H9 (cell line): ENCODE data around the gene PTPRB. TPM values are rescaled to one million over a fixed set of nuclear protein-coding genes. Genes with fewer than 3 reads are reported as not detected.

ENCODE experiments used
- DNase-seq: peaks from one replicate; pipeline ENCODE4 v3.0.0-alpha.2; 2017
- H2AFZ ChIP-seq: one replicate; pipeline ENCODE4 v1.6.1; 2013; ENCODE audit warnings: mild to moderate bottlenecking, low read length, control low read depth, moderate library complexity
- H2AK5ac ChIP-seq: 2 replicates; pipeline ENCODE4 v1.6.1; 2013; ENCODE audit warnings: low read length, control low read depth, mixed read lengths; ENCODE audit not compliant: insufficient read length
- H2BK120ac ChIP-seq: one replicate; pipeline ENCODE4 v1.6.1; 2013; ENCODE audit warnings: low read depth, mild to moderate bottlenecking, low read length, control low read depth, inconsistent platforms; ENCODE audit not compliant: poor library complexity, severe bottlenecking
- H2BK12ac ChIP-seq: 2 replicates; pipeline ENCODE4 v1.6.1; 2013; ENCODE audit warnings: low read length, control low read depth, mixed read lengths, low read depth; ENCODE audit not compliant: insufficient read length
- H2BK15ac ChIP-seq: 2 replicates; pipeline ENCODE4 v1.6.1; 2013; ENCODE audit warnings: low read depth, low read length, control low read depth
- H2BK20ac ChIP-seq: one replicate; pipeline ENCODE4 v1.6.1; 2013; ENCODE audit warnings: low read depth, mild to moderate bottlenecking, low read length, control low read depth, inconsistent platforms; ENCODE audit not compliant: poor library complexity, severe bottlenecking
- H2BK5ac ChIP-seq: 2 replicates; pipeline ENCODE4 v1.6.1; 2013; ENCODE audit warnings: low read length, control low read depth, mixed read lengths; ENCODE audit not compliant: insufficient read length
- H3K14ac ChIP-seq: 2 replicates; pipeline ENCODE4 v1.6.1; 2013; ENCODE audit warnings: low read length, control low read depth; ENCODE audit not compliant: insufficient read depth
- H3K18ac ChIP-seq: 2 replicates; pipeline ENCODE4 v1.6.1; 2013; ENCODE audit warnings: low read depth, mild to moderate bottlenecking, mixed read lengths, low read length, control low read depth; ENCODE audit not compliant: insufficient read length
- H3K23ac ChIP-seq: 2 replicates; pipeline ENCODE4 v1.6.1; 2013; ENCODE audit warnings: low read length, control low read depth, mixed read lengths, low read depth; ENCODE audit not compliant: insufficient read length
- H3K23me2 ChIP-seq: 2 replicates; pipeline ENCODE4 v1.6.1; 2013; ENCODE audit warnings: low read depth, mild to moderate bottlenecking, mixed read lengths, low read length, control low read depth; ENCODE audit not compliant: insufficient read length, poor library complexity, severe bottlenecking
- H3K27ac ChIP-seq: 2 replicates; pipeline ENCODE4 v1.5.1; 2013; ENCODE audit warnings: low read length, control low read depth, mixed read lengths, low read depth; ENCODE audit not compliant: insufficient read length
- H3K27me3 ChIP-seq: 2 replicates; pipeline ENCODE4 v1.6.1; 2013; ENCODE audit warnings: low read length, control low read depth, inconsistent platforms; ENCODE audit not compliant: insufficient read depth
- H3K4ac ChIP-seq: 2 replicates; pipeline ENCODE4 v1.6.1; 2013; ENCODE audit warnings: low read depth, mild to moderate bottlenecking, control low read depth, inconsistent platforms, low read length, moderate library complexity
- H3K4me1 ChIP-seq: 2 replicates; pipeline ENCODE4 v1.6.1; 2013; ENCODE audit warnings: low read length, control low read depth, inconsistent platforms; ENCODE audit not compliant: insufficient read depth
- H3K4me2 ChIP-seq: 2 replicates; pipeline ENCODE4 v1.6.1; 2013; ENCODE audit warnings: low read length, control low read depth, mixed read lengths; ENCODE audit not compliant: insufficient read length, insufficient read depth
- H3K56ac ChIP-seq: 2 replicates; pipeline ENCODE4 v1.6.1; 2013; ENCODE audit warnings: low read depth, mild to moderate bottlenecking, mixed read lengths, low read length, control low read depth; ENCODE audit not compliant: insufficient read length
- H3K79me1 ChIP-seq: 2 replicates; pipeline ENCODE4 v1.6.1; 2013; ENCODE audit warnings: low read depth, mild to moderate bottlenecking, moderate library complexity, low read length, control low read depth, inconsistent platforms; ENCODE audit not compliant: insufficient read depth, poor library complexity, severe bottlenecking
- H3K79me2 ChIP-seq: 2 replicates; pipeline ENCODE4 v1.6.1; 2013; ENCODE audit warnings: low read length, control low read depth, inconsistent platforms; ENCODE audit not compliant: insufficient read depth
- H3K9ac ChIP-seq: 2 replicates; pipeline ENCODE4 v1.6.1; 2013; ENCODE audit warnings: low read length, control low read depth, mixed read lengths; ENCODE audit not compliant: insufficient read length; ENCODE audit errors: extremely low read depth
- H3K9me3 ChIP-seq: one replicate; pipeline ENCODE4 v1.6.1; 2013; ENCODE audit warnings: low read depth, low read length, inconsistent platforms; ENCODE audit not compliant: control insufficient read depth
- H3T11ph ChIP-seq: one replicate; pipeline ENCODE4 v1.6.1; 2013; ENCODE audit warnings: mild to moderate bottlenecking, low read length, control low read depth, inconsistent platforms
- H4K20me1 ChIP-seq: one replicate; pipeline ENCODE4 v1.6.1; 2013; ENCODE audit not compliant: control insufficient read depth, insufficient read length, insufficient read depth
- H4K5ac ChIP-seq: 2 replicates; pipeline ENCODE4 v1.6.1; 2013; ENCODE audit warnings: low read depth, mild to moderate bottlenecking, mixed read lengths, low read length, control low read depth; ENCODE audit not compliant: insufficient read length
- H4K8ac ChIP-seq: replicated peaks from 2 replicates; pipeline ENCODE4 v1.6.1; 2013; ENCODE audit warnings: low read length, control low read depth, mixed read lengths, low read depth; ENCODE audit not compliant: insufficient read length
- H4K91ac ChIP-seq: 2 replicates; pipeline ENCODE4 v1.6.1; 2013; ENCODE audit warnings: low read depth, mild to moderate bottlenecking, moderate library complexity, mixed read lengths, low read length, control low read depth; ENCODE audit not compliant: insufficient read length
- H3K27ac Mint-ChIP-seq, 3 experiments: 2 replicates in 2 of 3; 3 replicates in 1 of 3; pipeline ENCODE4 v1.8.0; 2020 to 2021; ENCODE audit warnings: mixed read lengths in 3 of 3, mild to moderate bottlenecking in 1 of 3, moderate library complexity in 1 of 3
- H3K27me3 Mint-ChIP-seq: 2 replicates; pipeline ENCODE4 v1.8.0; 2021; ENCODE audit warnings: low read depth, mild to moderate bottlenecking, moderate library complexity, mixed read lengths
- H3K36me3 Mint-ChIP-seq, 3 experiments: 2 replicates in 2 of 3; 3 replicates in 1 of 3; pipeline ENCODE4 v1.8.0; 2020 to 2021; ENCODE audit warnings: low read depth in 3 of 3, mixed read lengths in 3 of 3; ENCODE audit not compliant: insufficient read depth in 1 of 3
- H3K4me1 Mint-ChIP-seq, 2 experiments: 2 replicates each; pipeline ENCODE4 v1.8.0; 2020; ENCODE audit warnings: mixed read lengths in 2 of 2
- H3K4me3 Mint-ChIP-seq, 2 experiments: 2 replicates in 1 of 2; 3 replicates in 1 of 2; pipeline ENCODE4 v1.8.0; 2020 to 2021; ENCODE audit warnings: mild to moderate bottlenecking in 2 of 2, mixed read lengths in 2 of 2, moderate library complexity in 1 of 2
- H3K9me3 Mint-ChIP-seq, 2 experiments: 2 replicates in 1 of 2; 3 replicates in 1 of 2; pipeline ENCODE4 v1.8.0; 2020; ENCODE audit warnings: mild to moderate bottlenecking in 2 of 2, mixed read lengths in 2 of 2, moderate library complexity in 1 of 2
- CTCF ChIP-seq: fragments of 200-600 bp; sonication (generic); conservative IDR thresholded peaks from 3 replicates; pipeline ENCODE4 v1.8.0; 2021; ENCODE audit warnings: antibody characterized with exemption, mild to moderate bottlenecking
- WGBS: extraction: QIAGEN DNeasy Blood & Tissue Kit; methylation state at CpG from one replicate; pipeline ENCODE4 v1.1.7; 2013; ENCODE audit warnings: missing lambda C conversion rate, low lambda C conversion rate, mixed read lengths; ENCODE audit not compliant: insufficient read length; ENCODE audit errors: extremely low coverage; 5-methylcytosine and 5-hydroxymethylcytosine counted together
- total RNA-seq: library from RNA; stranded (reverse); gene quantifications from 2 replicates; pipeline ENCODE4 v1.2.1, GENCODE V29; 2021

The PTPRB gene
- total RNA-seq, 1 experiment from 2014 or later: 1.4 TPM

GRCh38 chr12:70467476-70467875 is 169.8 kb downstream of the PTPRB start:
- no peaks in the 10 kb centered on the region for H3K79me1 ChIP-seq
- H3K9me3 ChIP-seq: no peaks in the 10 kb centered on the region
- no peak overlapping the region for H2BK120ac ChIP-seq
- no peaks in the 10 kb centered on the region for H3K4me1 ChIP-seq
- DNase-seq: no peak
- no peak overlapping the region for H2BK5ac ChIP-seq
- no CpG with 5 or more reads among the region's 2 CpGs for WGBS
- H3K56ac ChIP-seq: no peak overlapping the region
- no peak overlapping the region for H2BK15ac ChIP-seq
- H3K4me2 ChIP-seq: no peak overlapping the region
- no peaks in the 10 kb centered on the region for H3K79me2 ChIP-seq
- H2BK20ac ChIP-seq: no peak overlapping the region
- peaks cover 19 to 26% (median 21%) of the 10 kb centered on the region in 3 experiments for H3K36me3 Mint-ChIP-seq
- no peak overlapping the region for H3K4ac ChIP-seq
- no peak overlapping the region for H3K4me3 Mint-ChIP-seq
- H2AFZ ChIP-seq: no peak overlapping the region
- no peak overlapping the region for H3T11ph ChIP-seq
- H3K27me3 Mint-ChIP-seq: no peaks in the 10 kb centered on the region; the same call in 1 of the 2 replicates
- no peak overlapping the region for H3K14ac ChIP-seq
- no peak overlapping the region for H4K8ac ChIP-seq
- no peak overlapping the region for H2AK5ac ChIP-seq
- no peak overlapping the region for H3K9ac ChIP-seq
- no peaks in the 10 kb centered on the region for H3K23me2 ChIP-seq
- no peak overlapping the region for H3K27ac ChIP-seq
- H3K27me3 ChIP-seq: no peaks in the 10 kb centered on the region
- H4K5ac ChIP-seq: no peak overlapping the region
- H3K23ac ChIP-seq: no peak overlapping the region
- TF ChIP-seq CTCF: no peak
- H4K20me1 ChIP-seq: no peaks in the 10 kb centered on the region
- H3K27ac Mint-ChIP-seq: no peak overlapping the region
- H2BK12ac ChIP-seq: no peak overlapping the region
- peaks cover 17 to 25% of the 10 kb centered on the region in 2 experiments for H3K9me3 Mint-ChIP-seq
- no peak overlapping the region for H3K18ac ChIP-seq
- no peak overlapping the region for H4K91ac ChIP-seq
- peaks cover 5% of the 10 kb centered on the region in 2 experiments; a peak in 2 of 4 replicates for H3K4me1 Mint-ChIP-seq
